DND-41 (cell line): ENCODE data around the gene SOX6.

ENCODE experiments used
- EZH2 ChIP-seq: IDR thresholded peaks from 3 replicates; pipeline ENCODE4 v1.6.1; 2012; ENCODE audit warnings: borderline replicate concordance, low read depth, mild to moderate bottlenecking, moderate library complexity, low read length, inconsistent platforms; ENCODE audit not compliant: severe bottlenecking
- TF ChIP-seq, protein P1 (sequence below): IDR thresholded peaks from 2 replicates; pipeline ENCODE4 v1.5.1; 2012; ENCODE audit warnings: borderline replicate concordance, low read length, moderate library complexity, mild to moderate bottlenecking; ENCODE audit not compliant: poor library complexity, severe bottlenecking; ENCODE audit errors: extremely low read depth

DNA sequence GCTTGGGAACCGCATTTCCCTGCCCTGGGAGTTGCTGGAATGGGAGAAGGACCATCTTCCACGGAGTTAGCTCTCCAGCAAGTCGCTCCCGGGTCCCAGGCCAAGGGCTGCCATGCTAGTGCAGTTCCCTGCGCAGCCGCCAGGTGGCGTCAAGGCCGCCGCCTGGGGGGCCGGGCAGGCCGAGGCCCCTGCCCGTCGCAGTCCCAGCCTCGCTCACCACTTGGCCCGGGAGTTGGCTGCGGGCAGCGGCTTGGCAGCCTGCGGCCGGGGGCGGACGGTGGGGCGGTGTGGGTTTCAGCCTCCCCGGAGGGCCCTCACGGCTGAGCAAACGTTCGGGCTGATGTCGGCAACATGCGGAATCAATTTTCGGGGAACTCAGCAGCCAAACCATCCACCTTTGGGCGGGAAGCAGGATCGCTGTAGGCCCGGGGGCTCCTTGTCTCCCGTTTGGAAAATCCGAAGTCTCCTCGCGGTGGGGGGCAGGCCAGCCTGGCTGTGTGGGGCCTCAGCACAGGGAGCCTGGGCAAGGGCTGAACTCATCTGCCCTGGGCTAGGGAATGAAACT lies 415.1 kb downstream of the SOX6 start:
- TF ChIP-seq, protein P1, sequence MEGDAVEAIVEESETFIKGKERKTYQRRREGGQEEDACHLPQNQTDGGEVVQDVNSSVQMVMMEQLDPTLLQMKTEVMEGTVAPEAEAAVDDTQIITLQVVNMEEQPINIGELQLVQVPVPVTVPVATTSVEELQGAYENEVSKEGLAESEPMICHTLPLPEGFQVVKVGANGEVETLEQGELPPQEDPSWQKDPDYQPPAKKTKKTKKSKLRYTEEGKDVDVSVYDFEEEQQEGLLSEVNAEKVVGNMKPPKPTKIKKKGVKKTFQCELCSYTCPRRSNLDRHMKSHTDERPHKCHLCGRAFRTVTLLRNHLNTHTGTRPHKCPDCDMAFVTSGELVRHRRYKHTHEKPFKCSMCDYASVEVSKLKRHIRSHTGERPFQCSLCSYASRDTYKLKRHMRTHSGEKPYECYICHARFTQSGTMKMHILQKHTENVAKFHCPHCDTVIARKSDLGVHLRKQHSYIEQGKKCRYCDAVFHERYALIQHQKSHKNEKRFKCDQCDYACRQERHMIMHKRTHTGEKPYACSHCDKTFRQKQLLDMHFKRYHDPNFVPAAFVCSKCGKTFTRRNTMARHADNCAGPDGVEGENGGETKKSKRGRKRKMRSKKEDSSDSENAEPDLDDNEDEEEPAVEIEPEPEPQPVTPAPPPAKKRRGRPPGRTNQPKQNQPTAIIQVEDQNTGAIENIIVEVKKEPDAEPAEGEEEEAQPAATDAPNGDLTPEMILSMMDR = peak; percentile 42
- TF ChIP-seq EZH2 = no peak
